ENCODE data around the gene ICA1L.

ICA1L gene

GRCh38 chr2:202756598-202756997 lies 115.0 kb downstream of the ICA1L start:
- no peak for DNase-seq (ENCODE audit: low read depth)
- H3K4me3 ChIP-seq (ENCODE audit: low read depth, low read length), result no peak overlapping the region

GRCh38 chr2:202754936-202755335 lies 116.6 kb downstream of the ICA1L start:
- no peak for DNase-seq (ENCODE audit: low read depth)
- no peak overlapping the region for H3K4me3 ChIP-seq (ENCODE audit: low read depth, low read length)

GRCh38 chr2:202752071-202752470 lies 119.5 kb downstream of the ICA1L start:
- H3K4me3 ChIP-seq (ENCODE audit: low read depth, low read length), result no peak overlapping the region
- no peak for DNase-seq (ENCODE audit: low read depth)

- no peak overlapping the region for H3K4me3 ChIP-seq (ENCODE audit: low read depth, low read length)
- DNase-seq (ENCODE audit: low read depth), result no peak
Measured at GRCh38 chr2:202750763-202751427, 120.7 kb downstream of the ICA1L start.

- H3K4me3 ChIP-seq (ENCODE audit: low read depth, low read length), result no peak overlapping the region
- DNase-seq (ENCODE audit: low read depth), result no peak
Measured at GRCh38 chr2:202749477-202749876, 122.1 kb downstream of the ICA1L start.

GRCh38 chr2:202743613-202744012 lies 128.0 kb downstream of the ICA1L start:
- no peak overlapping the region for H3K4me3 ChIP-seq (ENCODE audit: low read depth, low read length)
- DNase-seq (ENCODE audit: low read depth), result no peak

- H3K4me3 ChIP-seq (ENCODE audit: low read depth, low read length), result no peak overlapping the region
- DNase-seq (ENCODE audit: low read depth), result no peak
Measured at GRCh38 chr2:202736826-202737225, 134.7 kb downstream of the ICA1L start.

GRCh38 chr2:202726070-202726469 lies 145.5 kb downstream of the ICA1L start:
- no peak for DNase-seq (ENCODE audit: low read depth)
- no peak overlapping the region for H3K4me3 ChIP-seq (ENCODE audit: low read depth, low read length)

GRCh38 chr2:202723746-202724145 lies 147.8 kb downstream of the ICA1L start:
- DNase-seq (ENCODE audit: low read depth), result no peak
- no peak overlapping the region for H3K4me3 ChIP-seq (ENCODE audit: low read depth, low read length)

Measured in skeletal muscle cell (primary cell).